Measurements from ENCODE around the gene SELENOO. TPM values are rescaled to one million over a fixed set of nuclear protein-coding genes. Genes with fewer than 3 reads are reported as not detected.

SELENOO gene
- total and polyA plus RNA-seq, 2 experiments from 2014 or later: 29.8 to 54.5 TPM

DNA sequence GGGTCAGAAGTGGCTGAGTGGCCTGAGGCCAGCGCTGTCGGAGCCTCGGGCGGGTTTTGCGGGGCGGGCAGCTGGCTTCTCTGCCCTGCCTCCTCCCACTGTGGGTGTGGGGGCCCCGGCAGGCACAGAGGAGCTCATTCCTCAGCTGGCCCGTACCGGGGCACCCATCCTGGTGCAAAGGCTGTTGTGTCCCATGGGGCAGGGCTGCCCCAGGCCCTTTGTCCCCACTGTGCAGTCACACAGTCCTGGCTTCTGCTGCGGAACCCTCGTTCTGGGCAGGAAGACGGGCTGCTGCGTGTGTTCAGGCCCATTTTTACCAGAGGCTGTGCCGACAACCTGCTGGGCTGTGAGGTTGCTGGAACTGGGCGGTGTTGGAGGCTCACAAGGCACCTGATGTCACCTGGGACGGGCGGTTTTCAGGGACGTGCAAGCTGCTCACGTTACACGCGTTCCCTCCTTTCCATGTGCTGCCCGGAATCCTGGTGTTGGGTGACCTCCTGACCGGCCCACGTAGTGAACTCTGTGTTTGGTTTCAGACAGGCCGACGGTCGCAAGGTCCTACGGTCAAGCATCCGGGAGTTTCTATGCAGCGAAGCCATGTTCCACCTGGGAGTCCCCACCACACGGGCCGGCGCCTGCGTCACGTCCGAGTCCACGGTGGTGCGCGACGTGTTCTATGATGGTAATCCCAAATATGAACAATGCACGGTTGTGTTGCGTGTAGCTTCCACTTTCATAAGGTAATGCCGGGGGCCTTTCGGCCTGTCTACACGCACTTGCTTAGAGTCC, 5.2 kb downstream of the SELENOO start:
- DNase-seq (ENCODE audit: low read depth in 1 of 2, low spot score in 1 of 2): no peak
- Histone ChIP-seq H3K36me3 (peaks cover 27% of the 10 kb centered on the region), H3K4me1 (ENCODE audit: low read depth) (peaks cover 10% of the 10 kb centered on the region), H3K9me3 (ENCODE audit: low read depth) (no peaks in the 10 kb centered on the region), H3K4me3 (no peak overlapping the region), H3K27me3 (no peaks in the 10 kb centered on the region), H3K27ac (peak overlapping the region; percentile 3)
- TF ChIP-seq CTCF (IDR thresholded peaks at IDR 0.05; ENCODE audit: low read depth, low read length): no peak

- Histone ChIP-seq H3K4me3 (no peak overlapping the region), H3K4me1 (ENCODE audit: low read depth) (peaks cover 10% of the 10 kb centered on the region), H3K27me3 (no peaks in the 10 kb centered on the region), H3K36me3 (peaks cover 29% of the 10 kb centered on the region), H3K9me3 (ENCODE audit: low read depth) (no peaks in the 10 kb centered on the region), H3K27ac (peak overlapping the region; percentile 3)
- TF ChIP-seq CTCF (IDR thresholded peaks at IDR 0.05; ENCODE audit: low read depth, low read length): peak; percentile 54
- peak in 1 of 2 donors; percentile 85 for DNase-seq (ENCODE audit: low read depth in 1 of 2, low spot score in 1 of 2)
Observed at GRCh38 chr22:50206599-50206998, 5.8 kb downstream of the SELENOO start.

GRCh38 chr22:50207383-50208140, 6.8 kb downstream of the SELENOO start:
- H3K9me3 ChIP-seq (ENCODE audit: low read depth): no peaks in the 10 kb centered on the region
- peaks cover 2% of the 10 kb centered on the region for H3K4me1 ChIP-seq (ENCODE audit: low read depth)
- no peak for DNase-seq (ENCODE audit: low read depth in 1 of 2, low spot score in 1 of 2)
- no peak overlapping the region for H3K27ac ChIP-seq
- H3K27me3 ChIP-seq: no peaks in the 10 kb centered on the region
- H3K4me3 ChIP-seq: no peak overlapping the region
- H3K36me3 ChIP-seq: peaks cover 29% of the 10 kb centered on the region
- no peak for TF ChIP-seq CTCF (IDR thresholded peaks at IDR 0.05; ENCODE audit: low read depth, low read length)

DNA sequence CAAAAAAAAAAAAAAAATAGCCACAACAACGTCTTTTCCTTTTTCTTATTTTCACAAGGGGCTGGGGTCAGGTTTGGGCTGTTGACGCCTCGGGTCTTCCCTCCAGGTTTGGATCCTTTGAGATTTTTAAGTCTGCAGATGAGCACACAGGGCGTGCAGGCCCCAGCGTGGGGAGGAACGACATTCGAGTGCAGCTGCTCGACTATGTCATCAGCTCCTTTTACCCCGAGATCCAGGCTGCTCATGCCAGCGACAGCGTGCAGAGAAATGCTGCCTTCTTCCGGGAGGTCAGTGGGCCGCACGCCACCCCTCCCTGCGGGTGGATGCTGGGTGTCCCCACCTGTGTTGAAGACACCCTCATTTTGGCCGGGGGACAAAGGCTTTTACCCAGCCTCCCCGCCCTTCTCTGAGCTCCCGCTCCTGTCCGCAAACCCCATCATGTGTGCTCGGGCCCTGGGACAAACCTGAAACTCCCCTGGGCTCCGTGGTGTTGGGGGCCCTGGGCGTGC, 7.7 kb downstream of the SELENOO start:
- H3K4me1 ChIP-seq (ENCODE audit: low read depth): no peaks in the 10 kb centered on the region
- DNase-seq (ENCODE audit: low read depth in 1 of 2, low spot score in 1 of 2): no peak
- H3K9me3 ChIP-seq (ENCODE audit: low read depth): no peaks in the 10 kb centered on the region
- no peak for TF ChIP-seq CTCF (IDR thresholded peaks at IDR 0.05; ENCODE audit: low read depth, low read length)
- no peak overlapping the region for H3K4me3 ChIP-seq
- H3K27ac ChIP-seq: no peak overlapping the region
- H3K27me3 ChIP-seq: no peaks in the 10 kb centered on the region
- peaks cover 32% of the 10 kb centered on the region for H3K36me3 ChIP-seq

GRCh38 chr22:50208939-50209892, 8.4 kb downstream of the SELENOO start:
- TF ChIP-seq CTCF (IDR thresholded peaks at IDR 0.05; ENCODE audit: low read depth, low read length): no peak
- Histone ChIP-seq H3K9me3 (ENCODE audit: low read depth) (no peaks in the 10 kb centered on the region), H3K27me3 (no peaks in the 10 kb centered on the region), H3K4me1 (ENCODE audit: low read depth) (no peaks in the 10 kb centered on the region), H3K27ac (no peak overlapping the region), H3K4me3 (no peak overlapping the region), H3K36me3 (peaks cover 30% of the 10 kb centered on the region)
- DNase-seq (ENCODE audit: low read depth in 1 of 2, low spot score in 1 of 2): no peak
